Lower leg skin (tissue), 4 donors: ENCODE results near the gene TBC1D3B. TPM values are rescaled to one million over a fixed set of nuclear protein-coding genes. Genes with fewer than 3 reads are reported as not detected.

ENCODE experiments used
- DNase-seq, 2 donors: peaks; one replicate each; pipeline ENCODE4 v3.0.0-alpha.2; 2019; ENCODE audit warnings: low spot score in 2 of 2
- H3K4me3 ChIP-seq: fragments of 200-600 bp; sonication (generic); 2 replicates; pipeline ENCODE4 v1.5.1; 2017; ENCODE audit warnings: mild to moderate bottlenecking, low read depth; ENCODE audit not compliant: poor library complexity, severe bottlenecking
- CTCF ChIP-seq, 3 donors: fragments of 450-650 bp; IDR thresholded peaks; one replicate each; pipeline ENCODE4 v1.5.1; 2016; ENCODE audit warnings: antibody characterized with exemption in 3 of 3, mild to moderate bottlenecking in 3 of 3, moderate library complexity in 2 of 3
- POLR2A ChIP-seq, 2 donors: fragments of 450-650 bp; IDR thresholded peaks; one replicate each; pipeline ENCODE4 v1.6.1; 2016 to 2017; ENCODE audit warnings: antibody characterized with exemption in 2 of 2, mild to moderate bottlenecking in 1 of 2, moderate library complexity in 1 of 2
- WGBS, 2 donors: methylation state at CpG; one replicate each; pipeline ENCODE4 v1.1.5; 2018; 5-methylcytosine and 5-hydroxymethylcytosine counted together
- intact Hi-C: fragments of 100-400 bp; cut with DNase I; formaldehyde crosslinking; loops from one replicate; pipeline ENCODE4 v1.15.0; 2023; ENCODE audit warnings: low total_unique reads
- total RNA-seq, 4 donors: library from RNA; depleted of rRNA; stranded (reverse); fragments of >200 nt; gene quantifications; one replicate each; pipeline ENCODE4 v1.1.0, GENCODE V29; 2016

The TBC1D3B gene
- total RNA-seq, 4 donors from 2014 or later, result 0.76 to 9.4 (median 5.8) TPM

- no peak overlapping the region for H3K4me3 ChIP-seq
- 46 to 56% methylated on average over 4 of the region's 4 CpGs for WGBS, 2 donors
- intact Hi-C loops, result loop anchor here (10.0 kb wide), 1 partner anchor 1741 kb away; no protein-coding TSS in a partner anchor
- no peak for TF ChIP-seq CTCF (IDR thresholded peaks at IDR 0.05)
- no peak for TF ChIP-seq POLR2A (IDR thresholded peaks at IDR 0.05)
- DNase-seq, result peak in 1 of 2 donors; percentile 9
Observed at GRCh38 chr17:36133602-36134236, 42.7 kb downstream of the TBC1D3B start.

- 49 to 54% methylated on average over 2 of the region's 2 CpGs for WGBS, 2 donors
- H3K4me3 ChIP-seq, result no peak overlapping the region
- intact Hi-C loops, result loop anchor here (10.0 kb wide), 1 partner anchor 1742 kb away; no protein-coding TSS in a partner anchor
- TF ChIP-seq CTCF (IDR thresholded peaks at IDR 0.05) (no peak), POLR2A (IDR thresholded peaks at IDR 0.05) (no peak)
- DNase-seq, result no peak
Observed at GRCh38 chr17:36132421-36132831, 44.0 kb downstream of the TBC1D3B start.

- WGBS, 2 donors, result 81 to 86% methylated on average over 3 of the region's 3 CpGs
- DNase-seq, result no peak
- no peak for TF ChIP-seq POLR2A (IDR thresholded peaks at IDR 0.05)
- TF ChIP-seq CTCF (IDR thresholded peaks at IDR 0.05), result no peak
- H3K4me3 ChIP-seq, result no peak overlapping the region
- intact Hi-C loops, result loop anchor here (10.0 kb wide), 1 partner anchor 1743 kb away; no protein-coding TSS in a partner anchor
Observed at GRCh38 chr17:36131931-36132330, 44.5 kb downstream of the TBC1D3B start.

DNA sequence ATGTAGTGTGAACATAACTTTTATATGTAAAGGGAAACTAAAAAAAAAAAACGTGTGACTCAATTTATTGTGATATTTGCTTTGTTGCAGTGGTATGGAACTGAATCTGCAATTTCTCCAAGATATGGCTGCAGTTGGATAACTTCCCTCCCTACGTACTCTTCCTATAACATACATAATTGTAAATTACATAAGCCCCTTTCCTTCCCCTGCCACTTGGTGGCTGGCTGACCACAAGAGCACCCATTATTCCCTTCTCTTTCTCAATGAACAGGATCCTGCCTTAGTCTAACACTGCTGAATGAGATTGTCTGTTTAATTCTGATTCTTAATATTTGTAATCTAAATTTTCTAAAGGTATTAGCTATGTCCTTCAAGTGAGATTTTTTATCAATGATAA lies 45.0 kb downstream of the TBC1D3B start:
- TF ChIP-seq CTCF (IDR thresholded peaks at IDR 0.05), result no peak
- TF ChIP-seq POLR2A (IDR thresholded peaks at IDR 0.05), result no peak
- WGBS, 2 donors, result 57 to 66% methylated on average over 2 of the region's 2 CpGs
- intact Hi-C loops, result loop anchor here (10.0 kb wide), 1 partner anchor 1743 kb away; no protein-coding TSS in a partner anchor
- no peak overlapping the region for H3K4me3 ChIP-seq
- peak in 1 of 2 donors; percentile 10 for DNase-seq

DNA sequence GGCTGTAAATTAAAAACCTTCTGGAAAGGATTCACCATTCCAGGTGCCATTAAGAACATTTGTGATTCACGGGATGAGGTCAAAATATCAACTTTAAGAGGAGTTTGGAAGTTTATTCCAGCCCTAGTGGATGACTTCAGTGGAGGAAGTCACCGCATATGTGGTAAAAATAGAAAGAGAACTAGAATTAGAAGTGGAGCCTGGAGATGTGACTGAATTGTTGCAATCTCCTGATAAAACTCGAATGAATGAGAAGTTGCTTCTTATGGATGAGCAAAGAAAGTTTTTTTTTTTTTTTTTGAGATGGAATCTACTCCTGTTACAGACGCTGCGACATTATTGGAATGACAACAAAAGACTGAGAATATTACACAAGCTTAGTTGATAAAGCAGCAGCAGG lies 46.1 kb downstream of the TBC1D3B start:
- TF ChIP-seq POLR2A (IDR thresholded peaks at IDR 0.05) (no peak), CTCF (IDR thresholded peaks at IDR 0.05) (no peak)
- intact Hi-C loops, result loop anchor here (10.0 kb wide), 1 partner anchor 1744 kb away; no protein-coding TSS in a partner anchor
- WGBS, 2 donors, result 50 to 56% methylated on average over 5 of the region's 5 CpGs
- DNase-seq, result no peak
- no peak overlapping the region for H3K4me3 ChIP-seq
